ENCODE results near the gene CPTP.
A peak's percentile ranks its signal among the peaks of the same experiment; 100 is the strongest.

CPTP gene

DNA sequence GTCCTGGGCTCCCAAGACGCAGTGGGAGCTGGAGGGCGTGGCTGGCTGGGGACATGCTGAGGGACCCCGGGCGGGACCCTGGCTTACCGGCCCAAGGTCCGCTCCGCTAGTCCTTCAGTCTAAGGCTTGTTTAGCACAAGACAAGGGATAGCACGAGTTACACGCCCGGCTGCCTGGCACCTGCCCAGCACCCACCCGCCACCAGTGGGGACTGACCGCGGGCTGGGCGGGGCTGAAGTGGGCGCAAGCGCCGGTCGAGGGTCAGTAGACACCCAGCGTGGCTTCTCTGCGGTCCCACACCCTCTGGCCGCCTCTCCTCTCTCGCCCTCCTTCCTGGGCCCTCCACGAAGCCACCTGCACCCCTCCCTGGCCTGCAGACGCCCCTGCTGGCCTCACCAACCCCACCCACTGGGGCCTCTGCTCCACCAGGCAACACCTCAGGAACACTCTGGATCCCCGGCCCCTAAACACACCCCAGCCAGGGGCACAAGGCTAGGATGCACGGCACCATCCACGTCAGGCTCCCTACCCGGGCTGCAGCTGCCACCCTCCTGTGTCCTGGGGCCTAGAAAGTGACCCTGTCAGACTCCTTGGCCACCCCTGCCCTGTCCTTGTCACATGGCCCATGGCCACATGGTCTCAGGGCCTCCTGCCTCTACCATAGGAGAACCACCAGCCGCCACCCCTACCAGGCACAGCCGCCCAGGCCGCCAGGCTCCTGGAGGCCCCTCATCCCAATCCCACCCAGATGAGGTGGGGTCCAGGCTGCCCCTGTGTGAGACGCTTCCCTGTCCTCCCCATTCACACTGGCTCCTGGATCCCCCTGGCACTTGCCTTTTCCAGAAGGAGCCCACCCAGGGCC is 12.6 kb downstream of the CPTP start:
- DNase-seq = no peak

DNA sequence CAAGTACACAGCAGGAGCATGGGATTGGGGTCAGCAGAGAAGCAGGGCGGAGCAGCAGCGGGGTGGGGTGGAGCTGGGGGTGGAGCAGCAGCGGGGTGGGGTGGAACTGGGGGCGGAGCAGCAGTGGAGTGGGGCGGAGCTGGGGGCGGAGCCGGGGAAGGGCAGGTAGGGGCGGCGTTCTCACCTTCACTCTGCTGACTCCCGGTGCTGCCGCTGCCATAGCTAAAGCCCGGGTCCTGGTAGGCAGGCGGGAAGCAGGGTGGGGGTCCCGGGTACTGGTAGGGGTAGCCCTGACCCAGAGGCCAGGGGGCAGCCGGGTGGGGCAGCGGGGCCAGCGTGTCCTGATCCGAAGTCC is 13.2 kb downstream of the CPTP start:
- DNase-seq = no peak

DNA sequence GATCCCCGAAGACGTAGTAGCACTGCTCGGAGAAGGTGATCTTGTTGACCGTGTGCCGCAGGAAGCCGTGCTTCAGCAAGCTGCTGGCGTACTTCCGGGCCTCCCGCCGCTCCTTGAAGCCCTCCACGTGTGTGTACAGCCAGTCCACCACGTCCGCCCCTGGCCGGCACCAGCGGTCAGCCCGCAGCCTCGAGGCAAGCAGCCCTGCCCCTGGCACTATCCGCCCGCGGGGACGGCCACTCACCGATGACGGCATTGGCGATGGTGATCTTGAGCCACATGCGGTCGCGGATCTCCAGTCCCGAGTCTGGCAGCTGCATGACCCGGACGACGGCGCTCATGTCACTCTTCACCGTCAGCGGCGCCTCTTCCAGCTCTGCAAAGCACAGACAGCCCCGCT is 13.7 kb downstream of the CPTP start:
- DNase-seq = no peak

DNA sequence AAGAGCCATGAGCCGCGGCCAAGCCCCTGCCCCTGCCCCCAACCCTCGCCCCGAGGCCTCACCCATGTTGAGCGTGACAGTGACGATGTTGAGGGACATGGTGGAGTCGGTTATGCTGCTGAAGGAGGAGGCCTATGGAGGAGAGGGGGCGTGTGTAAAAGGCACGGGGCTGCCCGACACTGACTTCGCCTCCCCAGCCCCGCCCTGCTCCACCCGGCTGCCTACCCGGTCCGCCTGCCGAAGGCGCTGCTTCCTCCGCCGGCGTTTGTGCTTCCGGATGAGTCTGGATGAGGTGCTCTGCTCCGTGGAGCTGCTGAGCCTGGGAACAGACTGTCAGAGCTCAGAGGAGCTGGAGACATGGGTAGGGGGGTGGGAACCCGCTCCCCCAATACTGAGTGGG is 15.6 kb downstream of the CPTP start:
- DNase-seq = no peak

DNA sequence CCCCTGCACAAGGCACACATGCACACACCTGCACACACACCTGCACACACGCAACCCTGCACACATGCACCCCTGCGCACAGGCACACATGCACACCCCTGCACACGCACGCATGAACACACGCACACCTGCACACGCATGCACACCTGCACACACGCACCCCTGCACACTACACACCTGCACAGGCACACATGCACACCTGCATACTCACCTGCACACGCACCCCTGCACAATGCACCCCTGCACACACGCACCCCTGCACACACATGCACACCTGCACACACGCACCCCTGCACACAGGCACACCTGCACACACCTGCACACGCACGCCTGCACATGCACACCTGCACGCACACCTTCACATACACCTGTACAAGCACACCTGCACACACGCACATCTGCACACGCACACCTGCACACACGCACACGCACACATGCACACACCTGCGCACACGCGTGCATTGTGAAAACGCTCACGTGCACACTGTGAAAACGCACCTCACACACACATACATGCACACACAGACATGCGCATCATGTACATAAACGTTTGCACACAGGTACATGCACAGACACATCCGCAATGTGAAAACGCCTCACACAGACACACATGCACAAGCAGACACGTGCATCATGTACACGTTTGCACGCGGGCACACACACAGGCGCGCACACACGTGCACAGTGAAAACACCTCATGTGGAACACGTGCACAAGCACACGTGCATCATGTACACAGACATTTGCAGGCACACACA is 16.4 kb downstream of the CPTP start:
- no peak for DNase-seq

DNA sequence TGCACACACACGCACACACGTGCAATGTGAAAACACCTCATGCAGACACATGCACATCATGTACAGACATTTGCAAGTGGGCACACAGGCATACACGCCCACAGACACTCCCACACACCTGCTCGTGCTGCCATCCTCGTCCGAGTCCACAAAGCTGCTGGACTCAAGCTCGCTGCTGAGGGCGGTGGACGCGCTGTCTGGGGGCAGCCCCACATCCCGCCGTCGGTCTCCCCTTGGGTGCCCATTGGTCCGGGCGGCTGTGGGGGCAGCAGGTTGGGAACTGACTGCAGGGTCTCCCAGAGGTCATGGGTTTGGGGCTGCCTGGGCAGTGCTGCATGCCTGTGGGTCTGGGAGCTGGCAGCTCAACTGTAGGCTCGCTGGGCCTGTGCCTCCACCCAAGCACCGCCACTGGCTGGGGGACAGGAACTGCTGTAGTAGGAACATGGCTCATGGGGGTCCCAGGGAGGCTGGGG is 17.0 kb downstream of the CPTP start:
- DNase-seq = no peak

DNA sequence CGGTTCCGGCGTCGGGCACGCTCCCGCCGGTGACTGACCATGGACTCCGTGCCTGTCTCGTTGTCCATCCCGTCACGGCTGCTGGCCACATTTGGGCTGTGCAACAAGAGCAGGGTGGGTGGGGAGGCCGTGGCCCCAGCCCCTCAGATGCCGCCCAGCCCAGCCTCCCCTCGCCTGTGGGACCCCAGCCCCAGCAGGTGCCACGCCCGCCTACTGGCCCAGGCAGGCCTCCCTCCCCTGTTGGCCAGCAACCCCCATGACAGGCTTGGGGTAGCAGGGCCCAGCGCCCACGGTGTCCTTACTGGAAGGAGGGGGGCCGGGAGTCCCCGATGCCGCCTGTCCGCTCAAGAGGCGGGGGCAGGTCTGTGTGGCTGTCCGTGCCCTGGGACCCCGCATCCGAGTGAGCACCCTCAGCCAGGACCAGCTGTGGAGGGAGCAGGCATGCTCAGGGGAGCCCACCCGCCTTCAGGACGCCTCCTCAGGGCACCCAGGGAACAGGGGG is 17.5 kb downstream of the CPTP start:
- no peak for DNase-seq

DNA sequence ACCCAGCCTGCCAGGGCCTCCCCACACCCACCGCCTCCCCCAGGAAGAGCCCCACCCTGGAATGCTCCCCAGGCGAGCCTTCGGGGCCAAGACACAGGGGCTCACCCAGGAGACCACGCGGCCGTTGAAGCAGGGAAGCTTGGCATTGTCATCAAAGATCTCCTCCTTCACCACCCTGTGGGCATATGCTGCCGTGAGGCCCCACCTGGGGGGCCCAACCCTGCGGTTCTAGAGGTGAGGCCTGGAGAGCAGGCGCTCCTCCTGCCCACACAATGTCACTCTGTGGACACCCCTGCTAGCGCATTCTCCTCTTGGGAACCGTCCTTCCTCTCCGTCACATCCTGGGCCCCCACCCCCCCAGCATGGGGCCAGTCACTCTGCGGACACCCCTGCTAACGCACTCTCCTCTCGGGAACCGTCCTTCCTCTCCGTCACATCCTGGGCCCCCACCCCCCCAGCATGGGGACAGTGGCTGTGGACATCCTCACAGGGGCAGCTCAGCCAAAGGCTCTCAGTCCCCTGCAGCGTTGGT is 18.0 kb downstream of the CPTP start:
- no peak for DNase-seq

DNA sequence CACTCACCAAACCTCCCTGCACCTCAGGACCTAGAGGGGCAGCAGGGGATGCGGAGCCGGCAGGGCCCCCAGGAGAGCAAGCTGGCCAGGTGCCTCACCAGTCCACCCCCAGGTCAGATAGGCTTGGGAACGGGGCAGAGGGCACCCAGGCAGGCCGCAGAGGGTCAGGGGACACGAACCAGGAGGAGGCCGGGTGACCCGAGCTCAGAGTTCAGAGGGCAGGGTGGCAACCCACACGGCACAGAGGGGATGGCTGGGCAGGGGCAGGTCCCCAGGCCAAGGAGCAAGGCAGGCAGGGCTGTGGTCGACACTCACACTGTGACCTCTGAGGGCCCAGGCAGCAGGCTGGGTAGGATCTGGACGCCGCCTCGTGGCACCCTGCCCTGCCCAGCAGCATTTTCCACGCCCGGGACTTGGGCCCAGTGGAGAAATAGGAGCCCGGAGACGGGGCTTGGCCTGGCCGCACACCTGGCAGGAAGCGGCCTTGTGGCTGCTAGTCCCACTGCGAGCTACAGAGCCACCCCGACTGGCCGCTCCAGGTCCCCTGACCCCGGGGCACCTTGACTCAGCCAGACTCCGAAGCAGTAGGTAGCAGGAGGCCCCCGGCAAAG is 19.3 kb downstream of the CPTP start:
- no peak for DNase-seq

DNA sequence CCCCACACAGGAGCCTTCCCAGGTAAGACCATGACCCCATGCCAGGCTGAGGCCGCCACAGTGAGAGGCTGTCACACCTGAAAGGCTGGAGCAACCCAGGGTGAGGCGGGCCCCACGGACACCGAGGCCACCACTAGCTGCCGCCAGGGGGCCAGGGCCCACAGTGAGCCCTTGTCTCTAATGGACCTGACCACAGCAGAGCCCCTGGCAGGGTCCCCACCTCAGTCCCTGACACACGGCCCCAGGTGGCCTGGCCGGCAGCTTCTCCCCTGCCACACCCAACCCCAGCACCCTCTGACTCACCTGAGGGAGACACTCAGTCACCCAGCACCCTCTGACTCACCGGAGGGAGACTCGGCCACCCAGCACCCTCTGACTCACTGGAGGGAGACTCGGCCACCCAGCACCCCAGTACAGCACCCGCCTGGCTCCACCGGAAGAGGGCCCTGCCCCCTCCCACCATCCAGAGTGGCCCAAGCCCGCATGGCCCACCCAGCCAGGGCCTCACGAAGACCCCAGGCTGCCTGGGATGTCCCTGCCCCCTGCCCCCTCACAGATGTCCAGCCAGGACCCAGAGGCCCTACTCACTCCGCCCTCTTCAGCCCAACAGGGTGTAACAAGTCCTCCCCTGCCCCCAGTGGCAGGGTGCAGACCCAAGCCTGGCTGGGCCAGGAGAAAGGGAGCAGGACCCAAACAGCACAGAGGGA is 20.2 kb downstream of the CPTP start:
- DNase-seq = peak; percentile 51

DNA sequence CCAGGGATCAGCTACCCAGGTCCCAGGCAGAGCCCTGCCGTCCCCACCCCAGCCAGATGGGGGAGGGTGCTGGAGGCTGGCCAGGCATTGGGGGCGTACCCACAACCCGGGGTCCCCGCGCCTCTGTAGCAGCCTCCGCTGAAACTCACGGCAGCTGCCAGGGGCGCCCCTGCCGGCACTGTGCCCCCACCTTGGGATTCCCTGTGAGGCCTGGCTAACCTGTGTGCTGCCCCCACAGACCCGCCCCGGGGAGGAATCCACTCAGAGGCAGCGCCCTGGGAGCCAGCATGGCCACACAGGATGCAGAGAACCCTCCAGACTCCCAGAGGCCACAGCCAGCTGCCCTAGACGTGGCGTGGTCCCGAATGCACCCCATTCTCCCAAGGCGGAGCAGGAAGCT is 20.8 kb downstream of the CPTP start:
- DNase-seq = no peak

DNA sequence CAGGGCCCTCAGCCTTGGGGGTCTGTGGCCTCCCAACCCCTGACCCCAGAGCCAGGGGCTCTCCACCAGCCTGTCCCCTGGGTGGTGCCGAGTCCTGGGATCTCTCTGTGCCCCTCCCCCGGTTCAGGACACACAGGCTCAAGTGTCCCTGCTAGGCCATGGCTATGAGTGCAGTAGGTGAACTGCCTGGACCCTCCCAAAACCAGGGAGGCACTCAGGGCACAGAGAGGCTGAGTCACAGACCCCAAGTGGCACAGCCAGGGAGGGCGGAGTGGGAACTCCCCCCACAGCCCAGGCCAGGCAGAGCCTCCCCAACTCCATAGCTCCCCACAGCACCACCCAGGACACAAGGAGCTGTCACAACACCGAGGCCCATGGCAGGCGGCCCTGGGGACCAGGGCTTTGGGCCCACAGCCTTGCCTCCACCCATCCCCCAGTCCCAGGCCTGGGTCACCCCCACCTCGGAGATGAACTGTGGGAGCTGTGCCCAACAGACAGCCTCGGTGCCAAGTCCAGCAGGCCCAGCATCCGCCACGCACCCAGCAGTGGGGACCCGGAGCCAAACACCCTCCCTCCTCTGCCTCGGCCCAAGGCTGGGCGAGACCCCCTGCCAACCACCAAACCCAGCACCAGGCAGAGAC is 21.4 kb downstream of the CPTP start:
- no peak for DNase-seq

DNA sequence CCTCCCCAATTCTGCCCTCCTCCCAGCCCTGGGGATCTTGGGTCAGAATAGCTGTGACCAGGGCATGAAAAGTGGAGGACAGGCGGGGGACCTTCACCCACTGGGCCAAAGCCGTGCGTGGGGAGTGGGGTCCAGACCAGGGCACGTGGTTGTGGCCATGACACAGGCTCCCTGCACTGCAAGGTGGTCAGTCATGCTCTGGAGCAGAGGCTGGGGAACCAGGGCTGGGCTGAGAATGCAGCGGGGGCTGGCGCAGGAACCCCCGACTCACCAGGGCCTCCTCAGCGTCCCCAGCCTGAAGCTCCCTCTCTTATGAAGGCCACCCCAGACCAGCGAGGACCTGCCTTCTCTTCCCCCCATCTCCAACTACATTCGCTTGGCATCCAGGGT is 21.9 kb downstream of the CPTP start:
- no peak for DNase-seq

DNA sequence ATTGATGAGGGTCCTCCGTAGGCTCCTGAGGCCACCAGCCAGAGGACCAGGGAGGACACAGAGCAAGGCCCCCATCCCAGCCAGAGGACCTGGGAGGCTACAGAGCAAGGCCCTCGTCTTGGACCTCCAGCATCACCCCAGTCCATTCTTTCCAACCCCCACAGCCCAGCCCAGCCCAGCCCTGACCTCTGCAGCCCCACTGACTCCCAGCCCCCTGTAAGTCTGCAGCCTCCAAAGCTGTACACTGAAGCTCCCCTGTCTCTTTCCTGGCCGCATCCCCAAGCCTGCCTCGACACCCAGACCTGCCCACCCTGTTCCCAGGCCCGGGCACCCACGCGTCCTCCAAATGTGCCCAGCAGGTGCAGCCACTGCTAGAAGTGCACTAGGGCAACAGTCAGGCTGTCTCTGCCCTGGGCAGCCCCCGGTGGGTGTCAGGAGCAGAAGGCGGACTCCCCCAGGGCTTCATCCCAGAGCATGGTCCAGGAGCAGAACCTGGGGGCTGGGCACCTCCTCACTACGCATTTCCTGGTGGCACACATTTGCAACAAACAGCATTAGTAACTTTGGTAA is 22.5 kb downstream of the CPTP start:
- DNase-seq = no peak

DNA sequence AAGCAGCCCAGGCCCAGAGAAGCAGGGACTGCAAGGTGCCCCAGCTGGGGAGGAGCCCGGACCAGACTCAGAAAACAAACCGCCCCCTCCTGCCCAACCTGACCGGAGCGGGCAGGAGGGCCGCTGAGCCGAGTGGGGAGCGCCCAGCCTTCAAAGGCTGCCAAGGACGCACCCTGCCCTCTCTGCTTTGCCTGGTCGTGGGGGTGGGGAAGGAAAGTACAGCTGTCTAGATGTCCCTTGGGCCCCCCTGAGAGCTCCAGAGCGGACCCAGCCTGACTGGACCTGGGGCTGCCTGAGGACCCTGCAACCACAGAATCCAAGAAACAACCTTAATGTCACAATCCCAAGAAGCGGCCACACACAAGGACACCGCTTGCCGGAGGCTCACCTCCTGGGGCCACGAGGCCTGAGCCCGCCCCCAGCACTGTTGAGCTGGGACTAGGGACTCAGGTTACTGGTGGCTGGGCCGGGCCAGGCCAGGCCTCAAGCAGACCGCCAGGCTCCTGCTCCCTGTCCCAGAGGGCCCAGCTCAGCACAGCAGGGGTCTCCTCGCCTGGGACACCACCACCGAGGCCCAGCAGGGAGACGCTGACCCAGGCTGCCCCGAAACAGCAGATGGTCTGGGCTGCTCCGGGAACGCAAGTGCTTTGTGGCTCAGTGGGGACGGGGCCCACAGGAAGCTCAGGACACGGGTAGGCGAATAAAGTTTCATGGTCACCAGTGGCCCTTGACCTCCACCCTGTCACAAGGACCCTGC is 23.2 kb downstream of the CPTP start:
- DNase-seq = no peak

DNA sequence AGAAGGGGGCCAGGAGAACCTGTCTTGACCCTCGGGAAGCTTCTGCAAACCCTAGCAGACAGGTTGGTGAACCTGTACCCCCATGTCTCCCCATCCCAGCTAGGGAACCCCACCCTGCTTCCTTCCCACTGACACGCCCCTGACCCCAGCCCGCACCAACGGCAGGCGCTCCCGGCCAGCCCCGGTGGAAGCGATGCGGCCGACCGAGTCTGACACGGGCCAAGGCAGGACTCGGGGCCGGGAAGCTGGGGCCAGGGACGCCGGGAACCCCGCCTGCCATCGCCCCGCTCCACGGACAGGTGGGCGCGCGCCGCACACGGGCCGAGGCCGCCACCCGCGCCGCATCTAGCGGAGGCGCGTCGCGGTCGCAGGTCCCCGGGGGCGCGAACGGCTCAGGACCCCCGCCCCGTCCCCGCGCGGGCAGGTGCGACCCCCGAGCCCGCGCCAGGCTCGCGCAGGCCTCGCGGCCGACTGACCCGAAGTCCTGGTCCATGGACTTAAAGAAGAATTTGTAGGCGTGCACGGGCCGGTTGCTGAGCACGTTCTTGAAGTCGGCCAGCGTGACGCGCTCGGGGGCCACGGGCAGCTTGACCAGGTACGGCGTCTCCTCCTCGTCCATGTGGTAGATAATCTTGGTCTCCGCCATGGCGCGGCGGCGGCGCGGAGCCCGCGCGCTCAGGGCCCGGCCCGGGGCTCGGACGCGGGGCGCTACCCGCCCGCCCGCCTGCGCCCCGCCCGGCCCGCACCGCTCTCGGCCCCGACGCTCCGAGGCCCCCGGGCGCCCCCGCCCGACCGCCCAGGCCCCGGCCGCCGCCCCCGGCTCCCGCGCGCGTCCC is 24.0 kb downstream of the CPTP start:
- no peak for DNase-seq

DNA sequence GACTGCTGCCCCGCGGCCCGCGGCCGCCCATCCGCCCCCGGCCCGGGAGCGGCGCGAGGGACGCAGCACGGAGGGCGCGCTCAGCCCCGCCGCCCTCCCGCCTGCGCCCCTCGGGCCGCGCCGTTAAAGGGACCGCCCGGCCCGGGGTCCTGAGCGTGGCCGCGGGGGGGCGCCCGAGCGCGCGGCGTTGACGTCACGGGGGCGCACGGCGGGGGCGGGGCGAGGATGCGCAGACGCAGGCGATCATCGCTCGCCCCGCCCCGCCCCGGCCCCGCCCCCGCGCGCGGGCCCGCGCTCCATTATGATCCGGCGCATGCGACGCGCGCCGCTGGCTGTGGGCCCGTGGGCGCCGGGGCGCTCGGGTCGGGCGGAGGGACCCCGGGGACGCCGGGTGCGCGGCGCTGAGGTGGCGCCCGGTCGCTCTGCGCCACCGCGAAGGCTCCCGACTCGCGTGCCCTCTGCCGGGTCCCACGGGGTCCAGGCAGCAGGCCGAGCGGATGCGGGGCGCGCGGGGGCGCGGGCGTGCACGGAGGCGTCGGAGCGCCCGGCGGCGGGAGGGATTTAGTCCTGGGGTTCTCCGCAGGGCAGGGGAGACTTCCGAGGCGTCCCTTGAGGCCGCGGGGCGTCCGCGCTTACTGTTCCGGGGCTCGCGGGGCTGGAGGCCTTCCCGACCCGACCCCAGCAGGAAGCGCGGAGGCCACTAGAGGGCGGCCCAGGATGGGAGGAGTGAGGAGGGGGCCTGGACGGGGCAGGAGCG is 24.8 kb downstream of the CPTP start, which contains the start of gene DVL1:
TSS of gene DVL1 (minus strand) at position 163 of the 757 bp plus-strand sequence. CDS start 353 bp downstream, outside the sequence.
- DNase-seq = peak; percentile 79

DNA sequence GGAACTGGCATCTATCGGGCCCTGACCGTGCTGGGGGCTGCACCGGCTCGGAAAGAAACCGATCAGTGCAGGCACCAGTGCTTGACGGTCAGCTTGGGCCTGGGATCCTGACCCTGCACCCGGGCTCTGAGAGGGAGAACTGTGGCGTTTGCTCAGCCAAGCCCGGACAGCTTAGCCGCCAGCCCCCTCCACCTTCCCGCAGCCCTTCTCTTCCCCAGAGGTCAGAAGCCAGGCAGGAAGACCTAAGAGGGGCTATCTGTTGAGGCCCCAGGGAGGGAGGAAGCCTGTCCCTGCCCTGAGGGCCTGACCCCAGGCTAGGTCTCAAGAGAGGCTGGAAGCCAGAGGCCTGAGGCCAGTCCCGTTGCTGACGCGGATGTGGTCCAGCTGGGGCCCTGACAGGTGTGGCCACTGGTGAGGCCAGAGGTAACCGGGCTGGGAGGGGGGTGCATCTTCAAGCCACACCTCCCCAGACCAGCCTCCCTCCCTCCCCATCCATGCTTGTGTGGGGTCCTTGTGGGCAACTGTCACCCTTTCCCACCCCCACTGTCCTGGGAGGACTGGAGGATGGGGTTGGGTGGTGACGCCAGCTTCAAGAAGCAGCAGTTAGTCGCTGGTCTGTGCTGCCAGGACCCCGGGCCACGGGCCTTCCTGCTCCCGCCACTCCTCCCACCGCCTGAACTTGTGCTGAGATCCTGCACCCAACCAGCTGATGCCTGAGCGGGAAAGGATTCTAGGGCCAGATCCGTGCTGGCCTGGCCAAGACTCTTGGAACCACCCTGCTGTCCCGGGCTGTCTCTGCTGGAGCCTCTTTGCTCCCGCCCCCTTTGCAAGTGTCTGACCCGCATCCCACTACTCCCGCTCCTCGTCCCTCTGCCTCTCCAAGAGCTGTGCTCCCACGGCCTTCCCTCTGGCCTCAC is 27.2 kb downstream of the CPTP start:
- peak; percentile 41 for DNase-seq
